ENCODE data around the gene PNPLA2.

DNA sequence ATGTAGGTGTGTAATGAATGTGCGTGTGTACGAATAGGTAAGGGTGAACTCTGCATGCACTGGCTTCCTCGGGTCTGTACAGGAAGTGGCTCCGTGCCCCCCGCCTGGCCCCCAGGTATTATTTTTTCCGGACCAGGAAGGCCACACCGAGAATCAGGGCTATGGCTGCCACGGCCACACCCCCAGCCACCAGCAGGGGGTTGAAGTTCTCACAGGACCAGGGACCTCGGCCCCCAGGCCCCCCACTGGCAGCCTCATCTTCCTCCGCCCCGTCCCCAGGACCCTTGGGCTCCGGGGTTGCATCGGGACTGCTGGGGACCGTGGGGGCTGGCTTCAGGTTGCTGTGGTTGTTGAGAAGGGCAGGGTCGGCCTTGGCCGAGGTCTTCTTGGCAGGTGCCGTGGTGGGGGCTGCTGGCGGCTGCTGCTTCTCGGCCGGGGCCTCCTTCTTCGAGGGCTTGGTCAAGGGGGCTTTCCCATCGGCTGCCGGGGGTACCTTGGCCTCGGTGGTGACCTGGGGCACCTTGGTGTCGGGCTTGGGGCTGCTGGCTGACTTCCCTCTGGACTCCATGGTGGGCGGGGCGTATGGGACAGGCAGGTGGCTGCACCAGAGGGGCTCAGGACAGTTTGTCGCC, 30.6 kb upstream of the PNPLA2 start:
- TF ChIP-seq POLR2A (IDR thresholded peaks at IDR 0.05; ENCODE audit: low read length) (no peak), GATA1 (IDR thresholded peaks at IDR 0.05; ENCODE audit: low read depth, low read length) (no peak)
